Measurements from ENCODE around the gene SLC39A11.
"Not testable (repeated sequence)": the region's sequence is repeated elsewhere in the genome, so short reads cannot be mapped to it uniquely, and the experiment has no call there.

SLC39A11 gene

DNA sequence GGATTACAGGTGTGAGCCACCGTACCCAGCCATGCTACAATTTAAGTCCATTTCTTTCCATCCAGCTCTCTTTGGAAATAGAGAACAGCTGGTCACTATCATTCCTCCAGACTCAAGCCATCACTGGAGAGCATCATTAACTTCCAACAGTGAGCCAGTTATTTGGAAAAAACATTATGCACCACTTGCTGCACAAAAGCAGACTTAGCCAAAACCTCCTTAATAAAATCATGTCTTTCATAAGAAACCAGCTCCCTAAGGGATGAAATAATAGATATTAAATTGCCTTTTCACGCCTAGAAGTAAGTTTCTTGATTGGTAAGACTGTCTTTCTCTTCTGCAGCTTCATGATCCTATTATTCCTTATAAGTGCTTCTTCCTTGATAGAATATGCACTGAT lies 17.9 kb downstream of the SLC39A11 start:
- H3K4me3 ChIP-seq (replicated peaks; ENCODE audit: low read depth, low read length) = no peak overlapping the region
- TF ChIP-seq, protein P1, sequence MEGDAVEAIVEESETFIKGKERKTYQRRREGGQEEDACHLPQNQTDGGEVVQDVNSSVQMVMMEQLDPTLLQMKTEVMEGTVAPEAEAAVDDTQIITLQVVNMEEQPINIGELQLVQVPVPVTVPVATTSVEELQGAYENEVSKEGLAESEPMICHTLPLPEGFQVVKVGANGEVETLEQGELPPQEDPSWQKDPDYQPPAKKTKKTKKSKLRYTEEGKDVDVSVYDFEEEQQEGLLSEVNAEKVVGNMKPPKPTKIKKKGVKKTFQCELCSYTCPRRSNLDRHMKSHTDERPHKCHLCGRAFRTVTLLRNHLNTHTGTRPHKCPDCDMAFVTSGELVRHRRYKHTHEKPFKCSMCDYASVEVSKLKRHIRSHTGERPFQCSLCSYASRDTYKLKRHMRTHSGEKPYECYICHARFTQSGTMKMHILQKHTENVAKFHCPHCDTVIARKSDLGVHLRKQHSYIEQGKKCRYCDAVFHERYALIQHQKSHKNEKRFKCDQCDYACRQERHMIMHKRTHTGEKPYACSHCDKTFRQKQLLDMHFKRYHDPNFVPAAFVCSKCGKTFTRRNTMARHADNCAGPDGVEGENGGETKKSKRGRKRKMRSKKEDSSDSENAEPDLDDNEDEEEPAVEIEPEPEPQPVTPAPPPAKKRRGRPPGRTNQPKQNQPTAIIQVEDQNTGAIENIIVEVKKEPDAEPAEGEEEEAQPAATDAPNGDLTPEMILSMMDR (IDR thresholded peaks at IDR 0.05; ENCODE audit: low read depth, low read length, missing control alignments) = no peak
- no peak for DNase-seq (ENCODE audit: extremely low read depth, low read depth)

DNA sequence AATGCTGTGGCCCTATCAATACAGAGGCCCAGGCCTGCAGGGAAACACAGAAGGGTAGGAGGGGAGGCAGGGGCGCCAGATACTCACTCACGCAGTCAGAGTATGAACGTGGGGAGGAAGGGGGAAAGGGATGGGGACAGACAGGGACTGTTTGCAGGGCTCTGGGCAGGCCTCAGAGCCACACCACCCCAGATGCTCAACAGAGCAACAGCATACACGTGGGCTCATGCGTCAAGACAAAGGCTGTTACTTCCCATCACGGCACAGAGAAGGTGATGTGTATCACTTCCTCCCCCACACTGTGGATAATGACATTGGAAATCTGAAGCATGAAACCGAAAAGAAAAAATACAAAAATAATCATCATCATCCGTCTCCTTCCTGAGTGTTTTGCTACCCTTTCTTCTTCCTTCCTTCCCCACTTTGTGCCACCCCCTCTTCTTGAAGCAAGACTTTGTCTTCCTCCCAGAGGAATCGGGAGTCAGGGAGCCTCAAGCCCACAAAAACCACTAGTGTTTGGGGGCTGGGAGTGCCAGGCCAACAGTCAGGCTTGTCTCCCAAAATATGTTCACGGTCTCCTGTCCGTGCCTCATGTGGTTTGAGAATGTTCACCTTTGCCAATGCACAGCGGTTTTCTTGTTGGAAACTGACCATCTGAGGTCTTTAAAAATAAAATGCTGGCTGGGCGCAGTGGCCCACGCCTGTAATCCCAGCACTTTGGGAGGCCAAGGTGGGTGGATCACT lies 20.1 kb downstream of the SLC39A11 start:
- H3K4me3 ChIP-seq (replicated peaks; ENCODE audit: low read depth, low read length) = no peak overlapping the region
- TF ChIP-seq, protein P1 (IDR thresholded peaks at IDR 0.05; ENCODE audit: low read depth, low read length, missing control alignments) = no peak

DNA sequence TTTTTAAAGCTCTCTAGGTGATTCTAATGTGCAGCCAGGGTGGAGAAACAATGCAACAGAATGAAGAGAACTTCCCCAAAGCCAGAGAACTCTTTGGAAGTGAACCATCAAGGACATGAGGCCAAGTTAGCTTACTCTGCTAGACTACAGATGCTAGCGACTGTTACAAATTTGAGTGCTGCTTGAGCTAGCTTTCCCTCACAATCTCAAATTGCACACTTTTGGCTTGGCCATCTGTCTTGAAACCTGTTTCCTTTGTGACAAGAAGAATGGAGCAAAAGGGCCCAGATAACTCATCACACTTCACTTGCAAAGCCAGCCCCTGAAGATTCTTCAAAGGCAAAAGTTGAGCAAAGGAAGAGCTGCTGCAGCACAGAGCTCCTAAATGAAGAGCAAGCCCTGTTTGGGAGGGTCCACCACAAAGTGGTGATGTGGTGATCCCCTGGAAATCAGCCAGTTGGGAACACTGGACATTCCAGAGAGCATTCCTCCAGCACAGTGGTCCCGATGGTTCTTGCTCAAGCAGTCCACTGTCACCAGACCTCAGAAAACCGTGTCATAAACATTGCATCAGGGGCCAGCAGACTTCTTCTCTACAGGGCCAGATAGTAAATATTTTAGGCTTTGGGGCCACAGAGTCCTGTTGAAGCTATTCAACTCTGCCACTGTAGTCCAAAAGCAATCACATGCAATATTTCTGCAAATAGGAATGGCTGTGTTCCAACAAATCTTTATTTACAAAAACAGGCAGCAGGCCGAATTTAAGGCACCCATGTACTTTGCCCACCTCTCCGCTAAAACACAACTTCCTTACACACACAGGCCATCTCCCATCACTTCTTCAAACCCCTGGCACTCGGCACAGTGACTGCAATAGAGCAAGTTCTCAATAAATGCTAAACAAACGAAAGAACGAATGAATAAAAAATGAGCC lies 21.2 kb downstream of the SLC39A11 start:
- DNase-seq (ENCODE audit: extremely low read depth, low read depth) = no peak
- TF ChIP-seq, protein P1 (IDR thresholded peaks at IDR 0.05; ENCODE audit: low read depth, low read length, missing control alignments) = no peak
- H3K4me3 ChIP-seq (replicated peaks; ENCODE audit: low read depth, low read length) = no peak overlapping the region

More for the DNA sequence above, 20.1 kb downstream of the SLC39A11 start:
- DNase-seq (ENCODE audit: extremely low read depth, low read depth) = no peak

DNA sequence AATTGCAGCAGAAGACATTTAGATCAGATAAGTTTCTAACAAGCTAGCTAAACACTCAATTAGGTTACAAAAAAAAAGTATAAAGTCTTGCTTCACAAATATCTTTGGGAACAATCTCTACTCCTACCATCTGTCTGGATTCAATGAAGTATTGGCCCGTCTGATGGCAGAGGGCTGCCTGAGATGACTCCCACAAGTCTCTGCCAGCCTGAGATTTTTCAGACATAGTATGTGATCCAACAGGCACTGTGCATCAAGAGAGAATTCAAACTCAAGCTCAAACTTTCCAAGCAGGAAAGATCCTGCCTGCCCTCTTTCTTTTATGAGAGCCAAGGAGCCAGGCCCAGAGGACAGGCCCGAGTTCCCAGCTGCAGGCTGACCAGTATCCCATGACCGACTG lies 22.6 kb downstream of the SLC39A11 start:
- TF ChIP-seq, protein P1 (IDR thresholded peaks at IDR 0.05; ENCODE audit: low read depth, low read length, missing control alignments) = no peak
- DNase-seq (ENCODE audit: extremely low read depth, low read depth) = no peak
- no peak overlapping the region for H3K4me3 ChIP-seq (replicated peaks; ENCODE audit: low read depth, low read length)

DNA sequence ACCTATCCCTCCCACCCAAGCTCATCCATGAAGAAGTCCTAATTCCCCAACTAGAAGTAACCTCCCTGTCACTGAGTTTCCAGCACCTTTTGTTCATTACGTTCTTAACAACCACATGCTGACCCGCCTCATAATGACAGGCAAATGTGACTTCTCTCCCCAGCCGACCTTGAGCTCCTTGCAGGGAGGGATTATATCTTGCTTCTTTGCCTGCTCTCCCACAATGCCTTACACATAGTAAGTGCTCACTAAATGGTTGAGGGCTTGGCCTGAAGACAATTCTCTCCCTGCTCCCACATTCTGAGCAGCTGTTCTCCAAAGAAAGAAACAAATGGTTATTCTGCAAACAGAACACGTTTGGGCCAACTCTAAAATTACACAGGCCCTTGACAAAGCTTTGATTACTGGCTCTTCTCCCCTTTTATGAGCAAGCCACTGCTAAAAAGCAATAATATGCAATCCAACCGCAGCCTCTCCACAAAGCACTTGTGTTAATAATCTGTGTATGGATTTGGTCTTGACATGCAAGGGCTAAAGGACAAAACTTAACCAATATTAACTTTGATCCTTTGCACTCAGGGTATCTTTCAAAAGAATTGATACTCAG lies 23.2 kb downstream of the SLC39A11 start:
- no peak overlapping the region for H3K4me3 ChIP-seq (replicated peaks; ENCODE audit: low read depth, low read length)
- no peak for DNase-seq (ENCODE audit: extremely low read depth, low read depth)
- TF ChIP-seq, protein P1 (IDR thresholded peaks at IDR 0.05; ENCODE audit: low read depth, low read length, missing control alignments) = no peak

DNA sequence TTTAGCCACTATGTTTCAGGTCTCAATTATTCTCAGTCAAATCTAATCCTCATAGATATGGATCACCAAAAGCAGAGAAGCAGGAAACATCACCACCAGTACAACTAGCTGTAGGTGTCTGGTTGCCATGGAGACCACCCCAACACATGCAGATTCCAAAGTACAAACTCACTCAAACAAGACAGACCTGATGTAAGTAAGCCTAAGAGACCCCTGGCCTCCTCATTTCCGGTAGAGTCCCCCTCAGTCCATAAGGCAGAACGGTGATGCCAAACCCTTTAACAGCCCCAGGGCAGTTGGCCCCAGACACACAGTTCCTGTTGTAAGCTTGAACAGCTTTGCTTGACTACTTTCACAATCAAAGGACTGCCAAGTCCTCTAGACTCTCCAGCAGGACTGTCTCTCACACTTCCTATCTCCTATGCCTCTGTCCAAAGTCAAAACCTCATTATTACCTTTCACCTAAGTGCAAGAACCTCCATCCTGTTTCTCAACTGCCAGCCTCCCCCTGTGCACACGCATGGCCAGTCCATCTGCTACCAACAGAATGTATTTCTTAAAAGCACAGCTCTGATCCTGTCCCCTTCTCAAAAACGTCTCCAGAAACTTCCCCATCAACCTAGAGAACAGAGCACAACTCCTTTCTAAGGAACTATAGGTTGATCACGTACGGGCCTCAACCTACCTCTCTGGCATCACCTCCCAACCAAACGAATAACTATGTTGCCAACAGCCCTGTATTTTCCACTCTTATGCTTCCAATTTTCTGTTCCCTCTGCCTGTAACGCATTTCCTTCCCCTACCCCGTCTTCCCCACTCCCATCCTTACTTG lies 23.9 kb downstream of the SLC39A11 start:
- no peak overlapping the region for H3K4me3 ChIP-seq (replicated peaks; ENCODE audit: low read depth, low read length)
- no peak for DNase-seq (ENCODE audit: extremely low read depth, low read depth)
- TF ChIP-seq, protein P1 (IDR thresholded peaks at IDR 0.05; ENCODE audit: low read depth, low read length, missing control alignments) = no peak

DNA sequence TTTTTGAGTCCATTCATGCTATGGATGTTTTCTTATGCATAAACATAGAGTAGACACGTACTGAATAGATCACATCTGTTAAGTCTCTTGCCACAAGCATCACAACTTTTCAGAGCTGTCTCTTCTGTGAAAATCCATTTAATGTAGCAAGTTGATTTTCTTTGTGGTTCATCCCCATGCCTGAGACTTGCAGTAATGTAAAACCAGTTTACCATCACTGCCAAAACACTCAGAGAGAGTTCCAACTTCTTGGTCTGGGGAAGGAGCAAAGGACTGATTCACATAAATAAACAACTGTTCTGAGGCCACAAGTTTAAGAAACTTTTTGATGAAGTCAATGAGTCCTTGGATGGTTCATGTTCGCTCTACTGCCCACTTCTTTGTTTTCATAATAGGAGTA lies 24.8 kb downstream of the SLC39A11 start:
- H3K4me3 ChIP-seq (replicated peaks; ENCODE audit: low read depth, low read length); DNase-seq (ENCODE audit: extremely low read depth, low read depth): not testable (repeated sequence)
